Vagina (tissue), 2 donors: ENCODE data around the gene TXNL4A. TPM values are rescaled to one million over a fixed set of nuclear protein-coding genes. Genes with fewer than 3 reads are reported as not detected.

Experiments used
- DNase-seq, 2 donors: peaks; one replicate each; pipeline ENCODE4 v3.0.0-alpha.2; 2017; ENCODE audit errors: extremely low spot score in 2 of 2
- H3K27ac ChIP-seq: fragments of 200-600 bp; sonication (generic); one replicate; pipeline ENCODE4 v1.5.1; 2019
- H3K27me3 ChIP-seq: fragments of 200-600 bp; sonication (generic); one replicate; pipeline ENCODE4 v1.5.1; 2019
- H3K36me3 ChIP-seq, 2 donors: fragments of 200-600 bp; sonication (generic); one replicate each; pipeline ENCODE4 v1.5.1; 2017 to 2019
- H3K4me1 ChIP-seq: fragments of 200-600 bp; sonication (generic); one replicate; pipeline ENCODE4 v1.5.1; 2019
- H3K4me3 ChIP-seq, 2 donors: fragments of 200-600 bp; sonication (generic); 1 replicate in 1 of 2; 2 replicates in 1 of 2; pipeline ENCODE4 v1.5.1; 2016 to 2019
- H3K9me3 ChIP-seq: fragments of 200-600 bp; sonication (generic); one replicate; pipeline ENCODE4 v1.5.1; 2019
- CTCF ChIP-seq, 3 experiments: fragments of 450-650 bp in 2 of 3; fragments of 200-600 bp in 1 of 3; sonication (generic) in 1 of 3; IDR thresholded peaks; one replicate each; pipeline ENCODE4 v1.5.1; 2017 to 2019; ENCODE audit warnings: antibody characterized with exemption in 3 of 3, mild to moderate bottlenecking in 2 of 3, moderate library complexity in 2 of 3
- POLR2A ChIP-seq, 2 donors: fragments of 450-650 bp; IDR thresholded peaks; one replicate each; pipeline ENCODE4 v1.6.1; 2017; ENCODE audit warnings: antibody characterized with exemption in 2 of 2, mild to moderate bottlenecking in 2 of 2, moderate library complexity in 2 of 2
- POLR2AphosphoS5 ChIP-seq, 2 donors: sonication (generic); formaldehyde crosslinking; IDR thresholded peaks; one replicate each; pipeline ENCODE4 v1.9.0; 2017; ENCODE audit warnings: antibody characterized with exemption in 2 of 2, mild to moderate bottlenecking in 2 of 2, low read depth in 1 of 2; ENCODE audit not compliant: insufficient read depth in 1 of 2
- intact Hi-C: fragments of 100-400 bp; cut with DNase I; formaldehyde crosslinking; loops from one replicate; pipeline ENCODE4 v1.15.1; 2023
- total RNA-seq: library from RNA; depleted of rRNA; stranded (reverse); fragments of >200 nt; gene quantifications from one replicate; pipeline ENCODE4 v1.2.3, GENCODE V29; 2016

Gene TXNL4A
- total RNA-seq = 24.8 TPM

- Histone ChIP-seq H3K9me3 (no peaks in the 10 kb centered on the region), H3K4me3 (peak within 1 kb of the TSS; percentile 82), H3K4me1 (peaks cover 35% of the 10 kb centered on the region), H3K27me3 (no peaks in the 10 kb centered on the region), H3K36me3 (peaks cover 0 to 6% of the 10 kb centered on the region in 2 donors), H3K27ac (peak within 1 kb of the TSS; percentile 86)
- intact Hi-C loops = no loop called here
- TF ChIP-seq POLR2A (IDR thresholded peaks at IDR 0.05) (peak in 1 of 2 donors; percentile 60), POLR2AphosphoS5 (IDR thresholded peaks at IDR 0.05; ENCODE audit: insufficient read depth in 1 of 2, low read depth in 1 of 2) (peak; percentile 22 to 77), CTCF (IDR thresholded peaks at IDR 0.05) (no peak)
- DNase-seq = no peak
Measured at GRCh38 chr18:79988451-79989194, at the start of gene TXNL4A. Gene TXNL4A, minus strand, starts transcription at chr18:79988563. Its CDS starts 171 bp downstream, at chr18:79988392.

GRCh38 chr18:80037300-80037699 lies 48.9 kb upstream of the TXNL4A start:
- no peaks in the 10 kb centered on the region for H3K27me3 ChIP-seq
- TF ChIP-seq POLR2AphosphoS5 (IDR thresholded peaks at IDR 0.05; ENCODE audit: insufficient read depth in 1 of 2, low read depth in 1 of 2) = no peak
- TF ChIP-seq CTCF (IDR thresholded peaks at IDR 0.05) = no peak
- TF ChIP-seq POLR2A (IDR thresholded peaks at IDR 0.05) = no peak
- DNase-seq = no peak
- no peak overlapping the region for H3K4me3 ChIP-seq
- H3K27ac ChIP-seq = no peak overlapping the region
- H3K4me1 ChIP-seq = peaks cover 17% of the 10 kb centered on the region
- H3K9me3 ChIP-seq = no peaks in the 10 kb centered on the region
- intact Hi-C loops = loop anchor here (10.0 kb wide), 1 partner anchor 68 kb away; the partner anchor contains the start of gene ADNP2
- H3K36me3 ChIP-seq = peaks cover 0 to 1% of the 10 kb centered on the region in 2 donors

GRCh38 chr18:80035997-80036396 lies 47.6 kb upstream of the TXNL4A start:
- intact Hi-C loops = loop anchor here (10.0 kb wide), 1 partner anchor 69 kb away; the partner anchor contains the start of gene ADNP2
- DNase-seq = no peak
- no peak for TF ChIP-seq CTCF (IDR thresholded peaks at IDR 0.05)
- no peak for TF ChIP-seq POLR2AphosphoS5 (IDR thresholded peaks at IDR 0.05; ENCODE audit: insufficient read depth in 1 of 2, low read depth in 1 of 2)
- TF ChIP-seq POLR2A (IDR thresholded peaks at IDR 0.05) = no peak

GRCh38 chr18:80034852-80035406 lies 46.6 kb upstream of the TXNL4A start:
- intact Hi-C loops = loop anchor here (10.0 kb wide), 1 partner anchor 70 kb away; the partner anchor contains the start of gene ADNP2
- Histone ChIP-seq H3K4me3 (peak overlapping the region; percentile 74), H3K36me3 (no peaks in the 10 kb centered on the region), H3K4me1 (peaks cover 17% of the 10 kb centered on the region), H3K9me3 (no peaks in the 10 kb centered on the region), H3K27me3 (no peaks in the 10 kb centered on the region), H3K27ac (no peak overlapping the region)
- TF ChIP-seq POLR2A (IDR thresholded peaks at IDR 0.05) (no peak), POLR2AphosphoS5 (IDR thresholded peaks at IDR 0.05; ENCODE audit: insufficient read depth in 1 of 2, low read depth in 1 of 2) (no peak), CTCF (IDR thresholded peaks at IDR 0.05) (no peak)
- DNase-seq = no peak

More at GRCh38 chr18:80035997-80036396, 47.6 kb upstream of the TXNL4A start:
- Histone ChIP-seq H3K27ac (no peak overlapping the region), H3K4me3 (no peak overlapping the region), H3K36me3 (no peaks in the 10 kb centered on the region), H3K27me3 (no peaks in the 10 kb centered on the region), H3K4me1 (peaks cover 17% of the 10 kb centered on the region), H3K9me3 (no peaks in the 10 kb centered on the region)
